CMK (cell line): Measurements from ENCODE around the gene PRKCB.
"Not testable (repeated sequence)": the region's sequence is repeated elsewhere in the genome, so short reads cannot be mapped to it uniquely, and the experiment has no call there.

ENCODE experiments used
- DNase-seq: peaks from one replicate; pipeline ENCODE4 v3.0.0-alpha.2; 2010; ENCODE audit warnings: low read depth

The PRKCB gene

DNA sequence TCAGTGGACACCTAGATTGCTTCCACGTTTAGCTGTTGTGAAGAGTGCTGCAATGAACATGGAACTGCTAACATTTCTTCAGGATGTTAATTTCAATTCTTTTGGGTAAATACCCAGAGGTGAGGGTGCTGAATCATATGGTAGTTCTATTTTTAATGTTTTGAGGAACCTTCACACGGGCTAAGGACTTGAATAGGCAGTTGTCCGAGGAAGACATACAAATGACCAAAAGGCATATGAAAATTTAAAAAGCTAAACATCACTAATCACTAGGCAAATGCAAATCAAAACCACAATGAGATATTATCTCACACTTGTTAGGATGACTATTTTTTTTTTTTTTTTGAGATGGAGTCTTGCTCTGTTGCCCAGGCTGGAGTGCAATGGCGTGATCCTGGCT lies 173.3 kb downstream of the PRKCB start:
- DNase-seq: no peak

DNA sequence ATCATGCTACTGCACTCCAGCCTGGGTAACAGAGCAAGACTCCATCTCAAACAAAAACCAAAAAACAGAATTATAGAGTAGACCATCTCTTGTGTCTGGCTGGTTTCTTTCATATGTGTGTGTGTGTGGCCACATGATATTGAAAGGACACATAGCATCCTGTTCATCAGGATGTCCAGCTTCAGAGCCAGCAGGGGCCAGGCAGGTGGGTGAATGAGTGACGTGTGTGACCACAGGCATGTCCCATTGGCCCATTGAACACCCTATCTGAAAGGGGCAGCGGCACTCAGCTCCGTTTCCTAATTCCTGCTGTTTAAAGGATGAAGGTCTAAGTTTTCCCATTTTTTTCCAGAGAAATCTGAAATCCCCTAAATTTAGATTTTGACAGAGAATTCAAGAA lies 174.2 kb downstream of the PRKCB start:
- no peak for DNase-seq

DNA sequence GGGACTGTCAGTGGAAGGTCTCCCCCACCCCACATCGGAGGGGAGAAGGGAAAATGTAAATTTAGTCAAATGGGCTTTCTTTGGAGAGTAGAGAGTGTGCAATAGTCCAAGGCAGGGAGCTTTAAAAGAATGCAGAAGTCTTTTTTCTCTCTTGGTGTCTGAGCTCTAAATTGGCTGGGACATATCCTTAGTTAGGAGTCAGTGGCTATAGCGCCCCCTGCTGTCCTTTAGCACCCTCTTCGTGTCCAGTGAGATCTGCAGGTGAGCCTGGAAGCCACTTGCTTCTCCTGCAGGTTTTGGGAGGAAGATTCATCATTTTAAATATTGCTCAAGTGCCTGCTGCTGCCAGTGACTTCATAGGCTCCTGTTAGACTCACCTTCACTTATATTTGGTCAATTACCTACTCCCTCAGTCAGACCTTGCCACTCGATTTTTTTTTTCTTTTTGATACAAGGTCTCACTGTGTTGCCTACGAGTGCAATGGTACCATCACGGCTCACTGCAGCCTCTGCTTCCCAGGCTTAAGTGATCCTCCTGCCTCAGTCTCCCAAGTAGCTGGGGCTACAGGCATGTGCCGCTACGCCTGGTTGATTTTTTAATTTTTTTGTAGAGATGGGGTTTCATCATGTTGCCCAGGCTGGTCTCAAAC lies 174.8 kb downstream of the PRKCB start:
- peak; percentile 49 for DNase-seq

DNA sequence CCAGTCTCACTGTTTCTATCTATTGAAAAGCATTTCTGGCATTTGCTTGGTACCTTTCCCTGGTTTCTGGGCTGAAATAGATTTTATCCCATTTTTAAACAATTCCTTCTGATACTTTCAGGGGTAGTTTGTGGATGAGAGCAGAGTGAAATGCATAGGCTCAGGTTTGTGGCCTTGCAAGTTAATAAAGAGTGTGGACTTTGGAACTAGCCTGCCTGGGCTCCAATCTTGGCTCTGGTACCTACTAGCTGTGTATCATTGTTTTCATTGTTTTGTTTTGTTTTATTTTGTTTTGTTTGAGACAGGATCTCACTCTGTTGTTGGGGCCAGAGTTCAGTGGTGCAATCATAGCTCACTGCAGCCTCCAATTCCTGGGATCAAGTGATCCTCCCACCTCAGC lies 175.5 kb downstream of the PRKCB start:
- no peak for DNase-seq

DNA sequence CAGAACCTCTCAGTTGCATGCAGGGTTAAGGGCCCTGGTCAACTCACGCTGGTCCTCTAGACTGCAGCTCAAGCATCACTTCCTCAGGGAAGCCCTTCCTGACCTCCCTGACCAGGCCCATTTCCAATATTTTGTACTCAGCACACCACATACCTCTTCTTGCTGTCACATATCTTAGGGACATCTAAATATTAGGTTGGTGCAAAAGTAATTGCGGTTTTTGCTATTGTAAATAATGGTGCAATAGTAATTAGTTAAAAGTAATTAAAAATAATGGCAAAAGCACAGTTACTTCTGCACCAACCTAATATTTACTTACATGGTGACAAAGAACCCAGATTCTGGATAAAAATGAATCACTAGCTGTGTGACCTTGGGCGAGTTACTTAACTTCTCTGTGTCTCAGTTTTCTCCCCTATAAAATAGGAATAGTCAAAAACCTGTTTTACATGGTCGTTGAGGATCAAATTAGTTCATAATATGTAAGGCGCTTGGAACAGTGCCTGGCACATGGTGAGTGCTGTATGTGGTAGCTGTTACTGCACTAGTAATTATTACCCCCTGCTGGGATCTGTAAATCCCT lies 177.4 kb downstream of the PRKCB start:
- no peak for DNase-seq

DNA sequence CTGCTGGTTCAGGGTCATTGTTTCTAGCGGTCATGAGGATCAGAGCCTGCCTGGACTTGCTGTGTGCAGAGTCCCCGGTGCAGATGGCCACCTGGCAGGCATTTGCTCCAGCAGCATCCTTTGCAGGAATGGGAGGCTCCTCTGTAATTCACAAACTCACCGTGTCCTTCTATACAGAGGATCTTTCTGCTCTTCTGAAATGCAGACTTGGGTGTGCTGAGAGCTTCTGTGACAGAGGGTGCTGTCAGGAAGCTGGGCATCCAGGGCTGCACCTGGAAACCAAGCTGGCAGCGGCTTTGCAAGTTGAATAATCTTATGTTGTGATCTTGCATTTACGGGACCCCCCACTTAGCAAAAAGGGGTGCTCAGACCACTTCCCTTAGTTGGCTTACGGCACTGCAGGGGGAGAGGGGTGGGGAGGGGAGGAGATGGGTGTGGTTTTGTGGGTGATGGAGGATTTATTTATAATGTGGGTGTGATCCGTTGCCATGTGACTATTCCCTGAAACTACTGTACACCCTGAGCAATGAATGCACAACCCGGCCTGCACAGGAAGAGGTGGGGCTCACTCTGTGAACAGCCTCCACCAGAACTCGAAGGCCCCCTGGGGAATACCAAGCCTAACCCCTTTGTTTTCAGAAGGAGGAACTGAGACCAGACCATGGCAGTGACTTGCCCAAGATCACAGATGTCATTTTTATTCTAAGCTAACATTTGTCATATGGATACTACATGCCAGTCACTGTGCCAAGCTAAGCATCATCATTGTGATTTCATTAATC lies 178.3 kb downstream of the PRKCB start:
- DNase-seq: peak; percentile 47

DNA sequence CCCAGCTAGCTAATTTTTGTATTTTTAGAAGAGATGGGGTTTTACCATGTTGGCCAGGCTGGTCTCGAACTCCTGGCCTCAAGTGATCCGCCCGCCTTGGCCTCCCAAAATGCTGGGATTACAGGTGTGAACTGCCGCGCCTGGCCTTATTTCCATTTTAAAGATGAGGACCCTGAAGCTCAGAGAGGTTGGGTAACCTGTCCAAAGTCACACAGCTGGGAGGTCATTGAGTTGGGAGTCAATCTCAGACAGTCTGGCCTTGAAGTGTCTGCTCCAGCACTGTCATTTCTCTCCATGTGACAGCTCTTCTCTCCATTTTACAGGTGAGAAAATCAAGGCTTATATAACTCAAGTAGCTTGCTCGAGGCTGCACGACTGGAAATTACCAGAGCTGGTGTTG lies 179.2 kb downstream of the PRKCB start:
- DNase-seq: not testable (repeated sequence)

DNA sequence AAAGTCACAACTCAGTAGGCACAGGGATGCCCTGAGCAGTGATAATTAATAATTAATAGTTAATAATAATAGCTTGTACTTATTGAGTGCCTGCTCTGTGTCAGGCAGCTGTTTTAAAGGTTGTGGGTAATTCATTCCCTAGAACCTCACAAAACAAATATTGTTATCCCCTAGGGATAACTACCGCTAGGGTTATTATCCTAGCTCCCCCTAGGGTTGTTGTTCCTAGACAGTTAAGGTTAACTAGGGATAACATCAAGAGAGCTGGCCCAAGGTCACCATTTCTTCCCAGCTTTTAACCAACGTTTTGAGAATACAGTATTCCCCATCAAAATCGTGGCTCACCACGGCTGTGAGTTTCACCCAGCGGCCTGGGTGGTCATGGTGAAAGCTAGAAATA lies 180.1 kb downstream of the PRKCB start:
- DNase-seq: no peak

DNA sequence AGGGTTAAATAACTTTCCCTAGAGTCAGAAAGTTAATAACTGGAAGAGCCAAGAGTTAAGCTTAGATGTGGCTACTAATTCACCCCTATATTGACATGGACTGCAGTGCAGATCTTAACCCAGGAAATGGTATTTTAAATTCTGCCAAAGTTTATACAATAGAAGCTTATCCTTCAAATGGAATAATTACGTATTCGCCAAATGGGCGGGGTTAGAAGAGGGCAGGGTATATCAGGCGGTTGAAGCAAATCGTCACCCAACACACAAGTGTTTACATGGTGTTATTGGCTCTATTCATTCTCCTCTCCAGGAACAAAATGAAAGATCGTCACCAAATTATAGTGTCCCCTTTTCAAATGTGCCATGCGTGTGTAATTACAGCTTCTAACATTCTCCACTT lies 182.7 kb downstream of the PRKCB start:
- no peak for DNase-seq

DNA sequence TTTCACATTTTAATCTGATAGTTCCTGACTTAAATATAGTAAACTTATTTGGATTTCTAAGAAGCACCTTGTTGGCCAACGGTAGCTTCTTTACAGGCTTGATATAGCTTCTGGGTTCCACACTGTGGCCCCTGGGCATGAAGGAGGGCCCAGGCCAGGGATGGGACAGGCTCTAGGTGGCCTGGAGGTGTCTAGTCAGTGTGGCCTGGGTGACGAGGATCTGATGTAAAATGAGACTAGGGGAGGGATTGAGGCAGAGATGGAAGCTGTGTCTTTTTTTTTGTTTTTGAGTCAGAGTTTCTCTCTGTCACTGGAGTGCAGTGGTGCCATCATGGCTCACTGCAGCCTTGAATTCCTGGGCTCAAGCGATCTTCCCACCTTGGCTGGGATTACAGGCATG lies 187.0 kb downstream of the PRKCB start:
- no peak for DNase-seq

DNA sequence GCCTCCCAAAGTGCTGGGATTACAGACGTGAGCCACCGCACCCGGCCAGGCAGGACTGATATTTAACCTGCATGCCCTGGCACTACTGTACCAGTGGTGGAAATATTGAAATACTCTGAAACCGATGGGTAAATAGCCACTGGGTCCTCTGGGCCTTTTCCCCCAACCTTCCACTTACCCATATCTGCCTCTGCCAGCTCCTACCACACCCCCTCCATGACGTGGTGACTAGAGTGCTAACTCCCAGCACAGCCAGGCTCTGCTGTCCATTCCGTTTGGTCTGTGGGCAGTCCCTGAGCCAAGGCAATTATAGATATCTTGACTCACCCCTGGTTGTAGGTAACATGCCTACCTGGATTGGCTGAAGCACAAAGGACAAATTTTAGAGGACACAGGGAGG lies 187.8 kb downstream of the PRKCB start:
- no peak for DNase-seq

DNA sequence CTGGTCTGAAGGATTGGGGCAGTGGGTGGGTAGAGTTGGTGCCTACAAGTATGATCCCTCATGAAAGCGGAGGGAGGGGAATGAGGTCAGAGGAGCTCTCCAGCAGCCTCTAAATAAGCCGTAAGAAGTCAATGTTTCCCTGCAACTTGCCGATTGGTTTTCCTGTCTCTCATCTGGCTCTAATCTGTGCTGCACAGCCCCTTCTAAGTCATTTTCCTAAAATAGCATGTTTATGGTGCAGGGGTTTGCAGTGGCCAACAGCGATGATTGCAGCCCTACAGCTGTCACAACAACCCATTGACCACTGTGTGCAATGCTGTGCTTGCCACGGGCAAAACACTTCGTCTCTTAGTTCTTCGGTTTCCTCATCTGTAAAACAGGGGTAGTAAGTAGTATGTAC lies 189.2 kb downstream of the PRKCB start:
- DNase-seq: no peak

DNA sequence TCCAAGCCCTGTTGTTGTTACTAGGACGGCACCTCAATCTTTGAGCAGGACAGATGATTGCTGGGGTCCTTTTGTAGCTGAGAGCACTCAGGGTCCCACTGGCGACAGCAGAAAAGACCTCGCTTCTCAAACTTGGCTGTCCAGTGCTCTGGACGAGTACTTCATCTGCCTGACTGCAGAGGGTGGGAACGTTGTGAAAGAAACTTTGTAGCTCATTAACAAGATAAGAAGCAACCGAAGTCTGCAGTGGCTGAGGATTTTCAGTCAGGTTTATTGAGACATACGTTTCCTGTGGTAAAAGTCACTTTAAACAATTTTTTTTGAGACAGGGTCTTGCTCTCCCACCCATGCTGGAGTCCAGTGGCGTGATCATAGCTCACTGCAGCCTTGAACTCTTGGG lies 191.7 kb downstream of the PRKCB start:
- DNase-seq: no peak

DNA sequence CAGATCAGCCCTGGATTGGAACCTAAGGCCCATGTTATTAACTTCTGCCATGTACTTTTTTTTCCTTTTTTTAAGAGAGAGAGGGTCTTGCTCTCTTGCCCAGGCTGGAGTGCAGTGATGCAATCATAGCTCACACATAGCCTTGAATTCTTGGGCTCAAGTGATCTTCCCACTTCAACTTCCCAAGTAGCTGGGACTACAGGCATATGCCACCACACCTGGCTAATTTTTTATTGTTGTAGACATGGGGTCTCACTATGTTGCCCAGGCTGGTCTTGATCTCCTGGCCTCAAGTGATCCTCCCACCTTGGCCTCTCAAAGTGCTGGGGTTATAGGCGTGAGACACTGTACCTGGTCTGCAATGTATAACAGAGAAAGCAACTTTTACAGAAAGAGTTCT lies 194.1 kb downstream of the PRKCB start:
- DNase-seq: not testable (repeated sequence)

DNA sequence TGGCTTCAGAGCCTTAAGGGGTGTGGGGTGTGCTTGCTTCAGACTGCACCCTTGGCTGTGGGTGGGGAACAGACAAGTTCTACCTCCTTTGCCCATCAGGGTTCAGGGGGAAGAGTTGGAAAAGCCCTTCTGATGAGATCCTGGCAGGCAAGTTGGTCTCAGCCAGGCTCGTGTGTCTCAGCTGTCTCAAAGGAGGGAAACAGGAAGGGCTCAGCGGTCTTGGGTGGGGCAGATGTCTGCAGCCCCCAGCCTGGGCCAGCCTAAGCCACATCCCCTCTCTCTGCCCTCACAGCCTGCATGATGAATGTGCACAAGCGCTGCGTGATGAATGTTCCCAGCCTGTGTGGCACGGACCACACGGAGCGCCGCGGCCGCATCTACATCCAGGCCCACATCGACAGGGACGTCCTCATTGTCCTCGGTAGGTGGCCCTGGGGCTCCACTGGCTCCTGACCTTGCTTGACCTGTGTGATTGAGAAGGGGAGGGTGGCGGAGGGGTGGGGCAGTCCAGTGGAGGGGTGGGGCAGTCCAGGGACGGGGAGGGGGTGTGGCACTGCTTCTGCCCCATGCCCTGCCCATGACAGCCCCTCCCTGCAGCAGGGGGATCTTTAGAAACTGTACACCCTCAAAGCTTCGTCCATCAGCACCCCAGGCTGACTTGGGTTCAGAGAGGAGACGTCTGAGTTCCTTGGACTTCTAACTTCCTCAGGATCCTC lies 199.5 kb downstream of the PRKCB start:
- peak; percentile 59 for DNase-seq

DNA sequence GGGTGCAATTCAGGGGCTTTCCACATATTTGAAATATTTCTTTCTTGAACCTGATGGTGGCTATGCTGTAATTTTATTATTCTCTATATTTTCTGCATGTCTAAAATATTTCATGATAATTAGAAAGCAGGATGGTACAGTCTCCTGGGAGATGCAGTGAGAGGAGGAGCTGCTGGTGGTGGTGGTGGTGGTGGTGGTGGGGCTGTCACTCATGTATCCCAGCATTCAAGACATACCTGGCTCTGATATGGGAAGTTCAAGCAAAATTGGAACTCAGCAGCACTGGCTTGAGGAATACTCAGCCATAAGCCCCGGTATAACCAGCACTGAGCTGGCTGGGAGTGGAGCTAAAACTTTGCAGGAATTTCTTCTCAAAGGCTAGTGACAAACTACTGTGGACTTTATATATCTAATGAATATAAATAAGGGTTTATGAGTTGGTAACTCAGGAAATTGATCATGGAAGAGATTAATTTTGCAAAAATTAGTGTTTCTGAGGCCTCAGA lies 200.3 kb downstream of the PRKCB start:
- no peak for DNase-seq

DNA sequence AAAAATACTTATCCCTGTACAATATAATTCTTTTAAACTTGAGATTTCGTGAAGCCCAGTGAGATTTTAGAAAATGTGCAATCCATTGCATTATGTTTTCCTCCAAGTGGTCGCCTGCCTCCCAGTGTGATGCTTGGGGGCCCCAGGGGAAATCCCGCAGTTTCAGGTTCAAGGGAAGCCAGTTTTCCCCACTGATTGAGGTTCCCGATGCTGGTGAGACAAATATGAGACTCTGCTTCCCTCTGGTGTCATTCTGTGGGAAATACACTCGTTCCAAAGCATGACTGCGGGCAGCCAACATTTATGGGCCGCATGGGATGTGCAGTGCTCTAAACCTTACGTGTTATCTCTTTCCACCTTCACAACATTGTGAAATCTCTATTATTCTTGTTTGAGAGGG lies 200.8 kb downstream of the PRKCB start:
- no peak for DNase-seq

DNA sequence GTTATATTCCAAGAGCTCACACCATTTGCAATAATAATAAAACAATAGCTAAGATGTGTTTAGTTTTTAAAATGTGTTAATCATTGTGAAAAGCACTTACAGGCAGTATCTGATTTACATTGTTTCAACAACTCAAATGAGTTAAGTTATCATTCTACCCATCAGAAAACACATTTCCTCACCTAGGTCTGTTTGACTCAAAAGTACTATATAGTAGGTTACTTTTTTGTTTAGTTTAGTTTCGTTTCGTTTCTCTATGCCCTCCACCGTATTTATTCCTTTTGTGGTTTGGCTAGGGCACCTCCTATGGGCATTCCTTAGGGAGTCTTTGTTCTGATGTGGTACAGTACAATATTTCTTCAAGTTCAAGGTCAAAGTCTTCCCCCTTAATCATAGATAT lies 201.6 kb downstream of the PRKCB start:
- no peak for DNase-seq

DNA sequence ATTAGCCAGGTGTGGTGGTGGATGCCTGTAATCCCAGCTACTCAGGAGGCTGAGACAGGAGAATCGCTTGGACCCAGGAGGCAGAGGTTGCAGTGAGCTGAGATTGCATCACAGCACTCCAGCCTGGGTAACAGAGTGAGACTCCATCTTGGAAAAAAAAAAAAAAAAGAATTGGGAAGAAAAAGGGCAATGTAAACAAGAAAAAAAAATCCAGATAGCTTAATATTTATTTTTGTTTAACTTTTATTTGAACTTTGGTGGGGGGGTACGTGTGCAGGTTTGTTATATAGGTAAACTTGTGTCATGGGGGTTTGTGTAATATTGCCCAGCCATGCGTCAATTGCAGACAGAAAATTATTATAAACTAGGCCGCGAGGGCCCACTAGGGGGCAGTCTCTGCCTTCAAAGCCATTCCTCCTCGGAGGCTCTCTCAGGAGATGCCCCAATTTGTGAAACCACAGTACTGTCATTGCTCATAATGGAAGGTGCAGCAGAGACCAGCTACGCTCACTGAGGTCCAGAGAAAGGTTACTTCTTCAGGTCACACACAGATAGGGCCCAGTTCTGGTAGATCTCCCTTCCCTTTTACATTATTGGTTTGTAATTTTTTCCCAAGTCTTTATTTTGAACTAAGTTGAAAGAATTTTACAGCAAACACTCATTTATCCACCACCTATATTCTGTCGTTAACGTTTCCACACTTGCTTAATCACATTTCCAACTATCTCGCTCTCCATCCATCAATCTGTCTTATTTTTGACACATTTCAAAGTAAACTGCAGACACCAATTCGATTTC lies 206.2 kb downstream of the PRKCB start:
- peak; percentile 40 for DNase-seq

DNA sequence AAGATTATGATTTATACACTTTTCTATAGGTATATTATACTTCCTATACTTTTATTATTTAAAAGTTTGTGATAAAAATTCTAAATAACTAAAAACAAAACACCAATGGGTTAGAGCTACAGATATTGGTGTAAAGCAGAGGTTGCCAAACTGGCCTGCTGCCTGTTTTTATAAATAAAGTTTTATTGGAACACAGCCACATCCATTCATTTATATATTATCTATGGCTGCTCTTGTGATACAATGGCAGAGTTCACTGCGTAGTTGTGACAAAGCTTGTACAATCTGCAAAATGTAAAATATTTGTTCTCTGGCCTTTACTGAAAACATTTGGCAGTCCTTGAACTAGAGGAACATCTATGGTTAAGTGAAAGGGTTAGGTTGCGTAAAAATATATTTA lies 208.7 kb downstream of the PRKCB start:
- DNase-seq: no peak

DNA sequence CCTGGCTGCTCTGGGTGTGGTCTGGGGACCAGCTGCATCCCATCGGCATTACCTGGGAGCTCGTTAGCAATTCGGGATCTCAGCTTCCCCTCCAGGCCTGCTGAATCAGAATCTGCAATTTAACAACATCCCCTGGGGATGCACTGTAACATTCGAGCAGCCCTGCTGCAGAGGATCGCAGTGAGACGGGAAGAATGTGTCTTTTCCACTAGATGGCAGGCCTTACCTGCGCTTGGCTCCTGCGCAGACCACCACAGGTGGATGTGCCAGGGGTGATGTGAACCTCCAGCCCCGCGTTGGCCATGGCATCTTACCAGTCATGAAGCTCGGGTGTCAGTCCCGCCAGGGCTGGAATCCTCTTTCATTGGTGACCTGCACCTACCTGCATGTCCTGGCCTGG lies 209.9 kb downstream of the PRKCB start:
- DNase-seq: no peak

DNA sequence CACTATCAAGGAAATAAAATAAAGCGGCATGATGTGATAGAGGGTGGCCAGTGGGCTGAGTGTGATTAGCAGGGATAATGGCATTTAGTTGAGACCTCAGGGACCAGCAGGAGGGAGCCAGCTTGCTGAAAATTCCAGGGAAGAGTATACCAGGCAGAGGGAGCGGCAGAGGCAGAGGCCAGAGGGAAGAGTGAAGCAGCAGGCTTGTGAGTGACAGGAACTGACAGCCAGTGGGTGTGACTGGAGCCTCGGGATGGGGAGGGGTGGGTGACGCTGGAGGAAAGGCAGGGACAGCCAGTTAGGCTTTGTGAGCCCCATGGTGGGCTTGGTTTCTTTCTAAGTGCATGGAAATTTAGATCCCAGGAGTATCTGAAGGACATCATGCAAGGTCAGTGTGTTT lies 210.7 kb downstream of the PRKCB start:
- no peak for DNase-seq
